GM23338 (cell line): Measurements from ENCODE around the gene SLC47A1. TPM values are rescaled to one million over a fixed set of nuclear protein-coding genes. Genes with fewer than 3 reads are reported as not detected.

Source experiments
- ATAC-seq: fragments of 200-7000 bp; cut with Tn5 transposase; 3 replicates; pipeline ENCODE4 v1.9.1; 2020
- DNase-seq: peaks from one replicate; pipeline ENCODE4 v3.0.0-alpha.2; 2015; ENCODE audit warnings: low spot score
- H2AFZ ChIP-seq: fragments of 200-600 bp; sonication (generic); 2 replicates; pipeline ENCODE4 v1.8.0; 2016; ENCODE audit warnings: antibody characterized with exemption, mild to moderate bottlenecking, moderate library complexity
- H3F3A ChIP-seq: fragments of 200-600 bp; sonication (generic); replicated peaks from 2 replicates; pipeline ENCODE4 v1.8.0; 2017; ENCODE audit warnings: antibody characterized with exemption, mixed run types, low read depth
- H3K27ac ChIP-seq: fragments of 200-600 bp; sonication (generic); 2 replicates; pipeline ENCODE4 v1.6.1; 2016; ENCODE audit warnings: low read depth
- H3K27me3 ChIP-seq: fragments of 200-600 bp; sonication (generic); 2 replicates; pipeline ENCODE4 v1.8.0; 2016; ENCODE audit warnings: mild to moderate bottlenecking, mixed run types, moderate library complexity; ENCODE audit not compliant: insufficient read depth
- H3K36me3 ChIP-seq: fragments of 200-600 bp; sonication (generic); 2 replicates; pipeline ENCODE4 v1.8.0; 2016; ENCODE audit warnings: mild to moderate bottlenecking; ENCODE audit not compliant: insufficient read depth
- H3K4me1 ChIP-seq: fragments of 200-600 bp; sonication (generic); 2 replicates; pipeline ENCODE4 v1.8.0; 2016; ENCODE audit warnings: mild to moderate bottlenecking, moderate library complexity; ENCODE audit not compliant: insufficient read depth
- H3K4me2 ChIP-seq: fragments of 200-600 bp; sonication (generic); 2 replicates; pipeline ENCODE4 v1.7.1; 2017; ENCODE audit warnings: mixed run types
- H3K4me3 ChIP-seq: fragments of 200-600 bp; sonication (generic); 2 replicates; pipeline ENCODE4 v1.6.1; 2016; ENCODE audit warnings: mixed run types
- H3K79me2 ChIP-seq: fragments of 200-600 bp; sonication (generic); replicated peaks from 2 replicates; pipeline ENCODE4 v1.8.0; 2017; ENCODE audit warnings: mild to moderate bottlenecking; ENCODE audit not compliant: insufficient read depth
- H3K9me2 ChIP-seq: fragments of 200-600 bp; sonication (generic); 2 replicates; pipeline ENCODE4 v1.8.0; 2017; ENCODE audit not compliant: insufficient read depth
- H4K20me1 ChIP-seq: fragments of 200-600 bp; sonication (generic); replicated peaks from 2 replicates; pipeline ENCODE4 v1.8.0; 2017; ENCODE audit warnings: mild to moderate bottlenecking; ENCODE audit not compliant: insufficient read depth
- H3K27ac Mint-ChIP-seq: 2 replicates; pipeline ENCODE4 v1.8.0; 2020; ENCODE audit warnings: inconsistent platforms, mild to moderate bottlenecking, moderate library complexity, mixed read lengths
- H3K27me3 Mint-ChIP-seq: 3 replicates; pipeline ENCODE4 v1.8.0; 2022; ENCODE audit warnings: low read depth, mild to moderate bottlenecking, moderate library complexity, mixed read lengths, inconsistent platforms; ENCODE audit not compliant: insufficient read depth, poor library complexity
- H3K36me3 Mint-ChIP-seq: 3 replicates; pipeline ENCODE4 v1.8.0; 2021; ENCODE audit warnings: low read depth, mild to moderate bottlenecking, inconsistent platforms, moderate library complexity, mixed read lengths
- H3K4me1 Mint-ChIP-seq: 3 replicates; pipeline ENCODE4 v1.8.0; 2020; ENCODE audit warnings: mild to moderate bottlenecking, inconsistent platforms, mixed read lengths
- H3K4me3 Mint-ChIP-seq: 3 replicates; pipeline ENCODE4 v1.8.0; 2021; ENCODE audit warnings: moderate library complexity, mild to moderate bottlenecking, inconsistent platforms, mixed read lengths
- H3K9me3 Mint-ChIP-seq: 3 replicates; pipeline ENCODE4 v1.8.0; 2020; ENCODE audit warnings: moderate library complexity, mild to moderate bottlenecking, inconsistent platforms, mixed read lengths
- CREB1 ChIP-seq: fragments of 250-450 bp; sonication (Bioruptor Pico); IDR thresholded peaks from 2 replicates; pipeline ENCODE4 v1.5.0; 2020; ENCODE audit warnings: low read depth, mild to moderate bottlenecking, moderate library complexity
- EZH2 ChIP-seq: fragments of 200-600 bp; sonication (generic); IDR thresholded peaks from one replicate; pipeline ENCODE4 v1.8.0; 2017; ENCODE audit warnings: antibody characterized with exemption, mild to moderate bottlenecking, low read depth; ENCODE audit not compliant: unreplicated experiment
- POLR2AphosphoS5 ChIP-seq: IDR thresholded peaks from 2 replicates; pipeline ENCODE4 v1.6.1; 2016; ENCODE audit warnings: antibody characterized with exemption, low read depth
- REST ChIP-seq: IDR thresholded peaks from one replicate; pipeline ENCODE4 v1.6.1; 2018; ENCODE audit warnings: antibody characterized with exemption; ENCODE audit not compliant: unreplicated experiment
- polyA plus RNA-seq: library from polyadenylated mRNA; unstranded; fragments of >200 nt; fragmentation: Nextera tagmentation; extraction: Ambion mirVana; gene quantifications from 2 replicates; pipeline ENCODE4 v1.2.1, GENCODE V29; 2016
- total RNA-seq: library from RNA; depleted of rRNA; stranded (reverse); fragments of >200 nt; shearing (Covaris generic); gene quantifications from 2 replicates; pipeline ENCODE4 v1.2.3, GENCODE V29; 2014
- TF ChIP-seq, protein P1 (sequence below): fragments of 250-450 bp; sonication (Bioruptor Pico); IDR thresholded peaks from 2 replicates; pipeline ENCODE4 v1.5.0; 2020; ENCODE audit warnings: mild to moderate bottlenecking, moderate library complexity

Gene SLC47A1
- total and polyA plus RNA-seq, 2 experiments from 2014 or later: 0.53 to 1.9 TPM

GRCh38 chr17:19507775-19508576, 25.7 kb upstream of the SLC47A1 start:
- peak overlapping the region; percentile 80 for H3K4me2 ChIP-seq
- H3K9me3 Mint-ChIP-seq: peaks cover 3% of the 10 kb centered on the region

More at GRCh38 chr17:19507775-19508576, 25.7 kb upstream of the SLC47A1 start:
- Histone ChIP-seq H3K4me3 (peak overlapping the region; percentile 70), H3K4me1 (peaks cover 12% of the 10 kb centered on the region), H4K20me1 (no peaks in the 10 kb centered on the region), H3K9me2 (no peaks in the 10 kb centered on the region), H3K27me3 (no peaks in the 10 kb centered on the region), H3K36me3 (no peaks in the 10 kb centered on the region), H3K27ac (peak overlapping the region; percentile 83), H3F3A (peaks cover 9% of the 10 kb centered on the region; the same call in 1 of the 2 replicates), H3K79me2 (no peaks in the 10 kb centered on the region), H2AFZ (peak overlapping the region; percentile 67)
- peak overlapping the region; percentile 69 for H3K27ac Mint-ChIP-seq
- peaks cover 10% of the 10 kb centered on the region for H3K27me3 Mint-ChIP-seq
- H3K36me3 Mint-ChIP-seq: peaks cover 3% of the 10 kb centered on the region; the same call in 1 of the 3 replicates
- DNase-seq (peak; percentile 93), ATAC-seq (peak; percentile 91)
- H3K4me3 Mint-ChIP-seq: peak overlapping the region; percentile 81
- TF ChIP-seq EZH2 (no peak), POLR2AphosphoS5 (peak; percentile 32; the same call in 1 of the 2 replicates), REST (peak; percentile 6), CREB1 (CRISPR knock-in tag) (peak; percentile 23; the same call in 1 of the 2 replicates)
- TF ChIP-seq, protein P1, sequence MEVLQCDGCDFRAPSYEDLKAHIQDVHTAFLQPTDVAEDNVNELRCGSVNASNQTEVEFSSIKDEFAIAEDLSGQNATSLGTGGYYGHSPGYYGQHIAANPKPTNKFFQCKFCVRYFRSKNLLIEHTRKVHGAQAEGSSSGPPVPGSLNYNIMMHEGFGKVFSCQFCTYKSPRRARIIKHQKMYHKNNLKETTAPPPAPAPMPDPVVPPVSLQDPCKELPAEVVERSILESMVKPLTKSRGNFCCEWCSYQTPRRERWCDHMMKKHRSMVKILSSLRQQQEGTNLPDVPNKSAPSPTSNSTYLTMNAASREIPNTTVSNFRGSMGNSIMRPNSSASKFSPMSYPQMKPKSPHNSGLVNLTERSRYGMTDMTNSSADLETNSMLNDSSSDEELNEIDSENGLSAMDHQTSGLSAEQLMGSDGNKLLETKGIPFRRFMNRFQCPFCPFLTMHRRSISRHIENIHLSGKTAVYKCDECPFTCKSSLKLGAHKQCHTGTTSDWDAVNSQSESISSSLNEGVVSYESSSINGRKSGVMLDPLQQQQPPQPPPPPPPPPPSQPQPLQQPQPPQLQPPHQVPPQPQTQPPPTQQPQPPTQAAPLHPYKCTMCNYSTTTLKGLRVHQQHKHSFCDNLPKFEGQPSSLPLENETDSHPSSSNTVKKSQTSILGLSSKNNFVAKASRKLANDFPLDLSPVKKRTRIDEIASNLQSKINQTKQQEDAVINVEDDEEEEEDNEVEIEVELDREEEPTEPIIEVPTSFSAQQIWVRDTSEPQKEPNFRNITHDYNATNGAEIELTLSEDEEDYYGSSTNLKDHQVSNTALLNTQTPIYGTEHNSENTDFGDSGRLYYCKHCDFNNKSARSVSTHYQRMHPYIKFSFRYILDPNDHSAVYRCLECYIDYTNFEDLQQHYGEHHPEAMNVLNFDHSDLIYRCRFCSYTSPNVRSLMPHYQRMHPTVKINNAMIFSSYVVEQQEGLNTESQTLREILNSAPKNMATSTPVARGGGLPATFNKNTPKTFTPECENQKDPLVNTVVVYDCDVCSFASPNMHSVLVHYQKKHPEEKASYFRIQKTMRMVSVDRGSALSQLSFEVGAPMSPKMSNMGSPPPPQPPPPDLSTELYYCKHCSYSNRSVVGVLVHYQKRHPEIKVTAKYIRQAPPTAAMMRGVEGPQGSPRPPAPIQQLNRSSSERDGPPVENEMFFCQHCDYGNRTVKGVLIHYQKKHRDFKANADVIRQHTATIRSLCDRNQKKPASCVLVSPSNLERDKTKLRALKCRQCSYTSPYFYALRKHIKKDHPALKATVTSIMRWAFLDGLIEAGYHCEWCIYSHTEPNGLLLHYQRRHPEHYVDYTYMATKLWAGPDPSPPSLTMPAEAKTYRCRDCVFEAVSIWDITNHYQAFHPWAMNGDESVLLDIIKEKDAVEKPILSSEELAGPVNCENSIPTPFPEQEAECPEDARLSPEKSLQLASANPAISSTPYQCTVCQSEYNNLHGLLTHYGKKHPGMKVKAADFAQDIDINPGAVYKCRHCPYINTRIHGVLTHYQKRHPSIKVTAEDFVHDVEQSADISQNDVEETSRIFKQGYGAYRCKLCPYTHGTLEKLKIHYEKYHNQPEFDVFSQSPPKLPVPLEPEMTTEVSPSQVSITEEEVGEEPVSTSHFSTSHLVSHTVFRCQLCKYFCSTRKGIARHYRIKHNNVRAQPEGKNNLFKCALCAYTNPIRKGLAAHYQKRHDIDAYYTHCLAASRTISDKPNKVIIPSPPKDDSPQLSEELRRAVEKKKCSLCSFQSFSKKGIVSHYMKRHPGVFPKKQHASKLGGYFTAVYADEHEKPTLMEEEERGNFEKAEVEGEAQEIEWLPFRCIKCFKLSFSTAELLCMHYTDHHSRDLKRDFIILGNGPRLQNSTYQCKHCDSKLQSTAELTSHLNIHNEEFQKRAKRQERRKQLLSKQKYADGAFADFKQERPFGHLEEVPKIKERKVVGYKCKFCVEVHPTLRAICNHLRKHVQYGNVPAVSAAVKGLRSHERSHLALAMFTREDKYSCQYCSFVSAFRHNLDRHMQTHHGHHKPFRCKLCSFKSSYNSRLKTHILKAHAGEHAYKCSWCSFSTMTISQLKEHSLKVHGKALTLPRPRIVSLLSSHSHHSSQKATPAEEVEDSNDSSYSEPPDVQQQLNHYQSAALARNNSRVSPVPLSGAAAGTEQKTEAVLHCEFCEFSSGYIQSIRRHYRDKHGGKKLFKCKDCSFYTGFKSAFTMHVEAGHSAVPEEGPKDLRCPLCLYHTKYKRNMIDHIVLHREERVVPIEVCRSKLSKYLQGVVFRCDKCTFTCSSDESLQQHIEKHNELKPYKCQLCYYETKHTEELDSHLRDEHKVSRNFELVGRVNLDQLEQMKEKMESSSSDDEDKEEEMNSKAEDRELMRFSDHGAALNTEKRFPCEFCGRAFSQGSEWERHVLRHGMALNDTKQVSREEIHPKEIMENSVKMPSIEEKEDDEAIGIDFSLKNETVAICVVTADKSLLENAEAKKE (CRISPR knock-in tag): no peak
- H3K4me1 Mint-ChIP-seq: peaks cover 7% of the 10 kb centered on the region; the same call in 2 of the 3 replicates
